HG02571 (cell line): ENCODE results near the gene PTPN2.
"Not testable (repeated sequence)": the region's sequence is repeated elsewhere in the genome, so short reads cannot be mapped to it uniquely, and the experiment has no call there.

Experiments used
- ATAC-seq: cut with Tn5 transposase; IDR thresholded peaks from one replicate; pipeline ENCODE4 v1.9.1; 2021; ENCODE audit warnings: mild to moderate bottlenecking, moderate library complexity; ENCODE audit not compliant: unreplicated experiment

PTPN2 gene

DNA sequence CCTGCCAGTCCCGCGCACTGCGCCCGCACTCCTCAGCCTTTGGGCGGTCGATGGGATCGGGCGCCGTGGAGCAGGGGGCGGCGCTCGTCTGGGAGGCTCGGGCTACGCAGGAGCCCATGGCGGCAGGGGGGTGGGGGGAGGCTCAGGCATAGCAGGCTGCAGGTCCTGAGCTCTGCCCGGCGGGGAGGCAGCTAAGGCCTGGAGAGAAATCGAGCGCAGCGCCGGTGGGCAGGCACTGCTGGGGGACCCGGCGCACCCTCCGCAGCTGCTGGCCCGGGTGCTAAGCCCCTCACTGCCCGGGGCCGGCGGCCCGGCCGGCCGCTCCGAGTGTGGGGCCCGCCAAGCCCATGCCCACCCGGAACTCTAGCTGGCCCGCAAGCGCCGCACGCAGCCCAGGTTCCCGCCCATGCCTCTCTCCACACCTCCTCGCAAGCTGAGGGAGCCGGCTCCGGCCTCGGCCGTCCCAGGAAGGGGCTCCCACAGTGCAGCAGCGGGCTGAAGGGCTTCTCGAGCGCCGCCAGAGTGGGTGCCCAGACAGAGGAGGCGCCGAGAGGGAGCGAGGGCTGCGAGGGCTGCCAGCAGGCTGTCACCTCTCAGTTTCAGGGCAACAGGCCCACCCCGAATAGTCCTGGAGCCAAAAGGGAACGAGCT is 107.1 kb downstream of the PTPN2 start:
- ATAC-seq, result no peak

DNA sequence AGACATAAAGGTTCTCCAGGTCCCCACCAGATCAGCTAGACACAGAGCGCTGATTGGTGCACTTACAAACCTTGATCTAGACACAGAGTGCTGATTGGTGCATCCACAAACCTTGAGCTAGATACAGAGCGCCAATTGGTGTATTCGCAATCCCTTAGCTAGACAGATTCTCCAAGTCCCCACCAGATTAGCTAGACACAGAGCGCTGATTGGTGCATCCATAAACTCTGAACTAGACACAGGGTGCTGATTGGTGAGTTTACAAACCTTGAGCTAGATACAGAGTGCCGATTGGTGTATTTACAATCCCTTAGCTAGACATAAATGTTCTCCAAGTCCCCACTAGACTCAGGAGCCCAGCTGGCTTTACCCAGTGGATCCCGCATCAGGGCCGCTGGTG is 107.6 kb downstream of the PTPN2 start:
- ATAC-seq, result not testable (repeated sequence)

DNA sequence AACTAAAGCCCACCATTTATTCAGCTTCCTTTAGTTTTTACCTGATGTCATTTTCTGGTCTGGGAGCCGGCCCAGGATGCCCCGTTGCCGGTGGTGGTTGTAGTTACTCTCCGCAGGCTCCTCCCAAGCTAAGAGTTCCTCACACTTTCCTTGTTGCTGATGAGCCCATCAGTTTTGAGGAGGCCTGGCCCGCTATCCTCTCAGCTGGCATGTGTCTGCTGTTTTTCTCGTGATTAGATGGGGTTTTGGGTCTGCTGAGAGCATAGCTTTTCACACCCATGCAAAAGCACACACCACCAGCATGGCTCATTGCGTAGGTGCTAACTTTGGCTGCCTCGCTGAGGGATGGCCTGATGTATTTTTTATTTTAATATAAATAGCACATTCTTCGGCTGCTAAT is 109.1 kb downstream of the PTPN2 start:
- ATAC-seq, result no peak

DNA sequence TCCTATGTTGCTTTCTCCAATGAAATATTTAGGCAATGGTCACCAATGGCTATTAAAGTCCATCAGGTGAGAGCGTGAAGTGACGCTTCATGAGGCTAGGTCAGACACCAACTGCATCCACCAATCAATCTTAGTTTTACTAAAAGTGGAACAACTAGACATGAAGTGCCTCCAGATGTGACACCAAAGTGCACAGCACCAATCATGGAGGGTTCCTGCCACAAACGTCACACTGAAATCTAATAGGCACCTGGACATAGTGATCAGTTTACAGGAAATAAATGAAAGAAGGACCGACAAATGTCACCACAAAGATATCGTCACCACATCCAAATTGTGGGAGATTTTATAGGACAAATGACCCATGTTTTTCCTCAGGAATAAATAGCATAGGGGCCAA is 110.7 kb downstream of the PTPN2 start:
- no peak for ATAC-seq

DNA sequence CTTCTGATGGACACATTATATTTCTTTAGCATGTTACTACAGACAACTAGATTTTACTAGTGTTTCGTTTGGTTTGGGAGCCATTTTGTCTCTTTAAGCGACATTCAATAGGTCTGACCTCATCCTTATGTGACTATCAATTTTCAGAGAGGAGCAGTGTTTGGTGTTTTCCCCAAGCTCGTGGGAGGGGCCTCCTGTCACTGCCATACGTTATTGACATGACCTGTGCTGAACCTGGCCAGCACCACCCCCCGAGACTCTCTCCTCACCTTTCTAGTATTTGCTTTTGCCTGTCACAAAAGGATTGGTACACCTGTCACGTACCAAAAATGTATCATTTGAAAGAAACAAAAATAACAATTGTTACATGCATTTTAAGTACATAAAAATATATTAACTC is 111.9 kb downstream of the PTPN2 start:
- ATAC-seq, result no peak

DNA sequence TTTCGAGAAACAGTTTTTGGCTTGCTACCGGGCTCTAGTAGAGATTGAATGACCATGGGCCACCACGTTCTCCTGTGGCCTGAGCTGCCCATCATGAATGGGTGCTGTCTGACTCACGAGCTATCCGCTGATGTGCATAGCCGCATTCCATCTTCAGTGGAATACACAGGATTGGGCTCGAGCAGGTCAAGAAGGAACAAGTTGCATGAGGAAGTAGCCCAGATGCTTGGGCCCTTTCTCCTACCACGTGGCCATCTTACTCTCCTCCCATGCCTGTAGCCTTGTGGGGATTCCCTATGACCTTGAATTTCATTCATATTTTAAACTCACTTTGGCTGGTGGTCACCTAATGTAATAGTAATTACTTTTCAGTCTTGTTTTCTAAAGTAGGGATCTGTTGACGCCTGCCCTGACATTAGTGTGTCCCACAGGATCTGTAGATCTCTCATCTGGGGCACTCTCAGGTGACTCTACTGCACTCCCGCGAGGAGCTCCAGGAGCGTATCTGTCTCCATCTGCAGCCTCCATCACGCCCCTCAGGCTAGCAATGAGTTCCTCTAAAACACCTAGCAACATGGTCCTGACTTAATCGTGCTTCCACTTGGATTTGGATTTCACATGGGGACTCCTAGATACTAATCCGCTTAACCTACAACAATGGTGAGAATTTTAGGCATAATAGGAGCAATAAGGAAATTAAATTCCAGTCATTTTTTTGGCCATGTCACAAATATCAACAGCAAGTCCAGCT is 113.4 kb downstream of the PTPN2 start:
- no peak for ATAC-seq

DNA sequence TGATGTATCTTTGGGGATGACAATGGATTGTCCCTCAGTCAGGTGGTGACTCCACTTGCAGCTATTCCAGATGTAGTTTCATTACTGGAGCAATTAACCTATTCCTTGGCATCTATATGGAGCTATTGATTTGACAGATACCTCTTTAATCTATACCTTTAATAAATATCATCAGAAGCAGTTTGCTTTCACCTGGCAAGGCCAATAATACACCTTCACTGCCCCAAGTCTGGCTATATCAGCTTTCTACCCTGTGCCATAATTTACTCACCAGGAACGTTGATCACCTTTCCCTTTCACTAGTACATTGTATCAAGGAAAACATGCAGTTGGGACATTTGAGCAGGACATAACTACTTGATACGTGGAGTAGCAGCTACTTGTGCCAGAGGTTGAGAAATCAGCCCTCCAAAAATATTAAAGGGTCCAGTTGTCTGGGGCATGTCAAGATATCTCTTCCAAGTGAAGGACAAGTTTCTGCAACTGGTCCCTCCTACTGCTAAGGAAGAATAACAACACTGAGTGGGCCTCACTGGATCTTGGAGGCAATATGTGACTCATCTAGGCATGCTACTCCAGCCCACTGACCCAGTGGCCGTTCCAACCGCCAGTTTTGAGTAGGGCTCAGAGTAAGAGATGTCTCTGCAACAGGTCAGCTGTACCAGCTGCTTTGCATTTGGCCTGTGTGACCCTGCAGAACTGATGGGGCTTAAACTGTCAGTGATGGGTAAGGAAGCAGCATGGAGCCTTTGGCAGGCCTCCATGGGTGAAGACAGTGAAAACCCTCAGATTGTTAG is 114.2 kb downstream of the PTPN2 start:
- no peak for ATAC-seq

DNA sequence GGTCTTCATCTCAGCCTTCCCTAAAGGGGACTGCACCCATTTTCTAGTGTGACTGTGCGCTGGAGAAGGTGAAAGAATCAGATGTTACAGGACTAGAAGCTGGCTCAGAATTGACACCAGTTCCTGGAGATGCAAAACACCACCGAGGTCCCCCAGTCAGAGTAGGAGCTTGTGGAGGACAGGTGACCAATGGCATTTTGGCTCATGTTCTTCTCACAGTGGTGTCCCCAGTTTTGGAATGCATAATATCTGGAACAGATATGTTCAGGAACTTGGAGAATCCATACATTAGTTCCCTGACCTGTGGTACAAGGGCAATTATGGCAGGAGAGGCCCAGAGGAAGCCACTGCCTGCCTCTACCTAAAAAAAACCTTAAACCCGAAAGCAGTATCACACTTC is 114.9 kb downstream of the PTPN2 start:
- no peak for ATAC-seq

DNA sequence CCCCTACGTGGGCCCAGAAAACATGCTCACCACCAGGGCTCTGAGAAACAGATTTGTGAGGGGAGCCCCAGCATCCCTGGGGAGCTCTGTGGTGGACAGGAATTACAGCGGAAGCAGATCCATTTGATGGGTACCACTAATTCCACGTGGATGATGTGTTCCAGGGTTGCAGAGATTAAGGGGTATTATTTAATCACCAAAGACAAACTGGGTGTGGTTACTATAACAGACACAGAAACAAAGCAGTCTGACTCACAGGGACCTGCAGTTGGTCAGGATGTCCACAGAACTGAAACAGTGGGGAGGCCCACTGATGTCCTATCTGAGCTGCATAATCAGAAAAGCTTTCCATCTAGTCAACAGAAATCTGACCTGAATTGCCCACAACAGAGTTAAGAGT is 115.4 kb downstream of the PTPN2 start:
- ATAC-seq, result no peak

DNA sequence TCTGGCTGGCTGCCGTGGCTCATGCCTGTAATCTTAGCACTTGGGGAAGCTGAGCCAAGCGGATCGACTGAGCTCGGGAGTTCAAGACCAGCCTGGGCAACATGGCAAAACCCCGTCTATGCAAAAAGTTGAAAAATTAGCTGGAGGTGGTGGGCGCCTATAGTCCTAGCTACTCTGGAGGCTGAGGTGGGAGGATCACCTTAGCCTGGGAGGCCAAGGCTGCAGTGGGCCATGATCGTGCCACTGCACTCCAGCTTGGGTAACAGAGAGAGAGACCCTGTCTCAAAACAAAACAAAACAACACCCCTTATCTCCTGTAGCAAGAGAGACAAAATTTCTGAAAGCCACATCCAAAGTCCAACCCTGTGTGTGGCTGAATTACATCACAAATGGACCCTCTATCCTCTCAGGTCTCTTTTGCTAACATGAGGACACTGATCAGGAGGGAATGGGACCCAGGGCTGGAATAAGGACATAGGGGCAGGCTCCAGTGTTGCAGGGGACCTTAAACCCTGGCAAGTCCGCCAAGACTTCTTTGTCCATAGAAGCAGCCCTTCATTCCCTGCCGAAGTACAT is 116.4 kb downstream of the PTPN2 start:
- ATAC-seq, result no peak

DNA sequence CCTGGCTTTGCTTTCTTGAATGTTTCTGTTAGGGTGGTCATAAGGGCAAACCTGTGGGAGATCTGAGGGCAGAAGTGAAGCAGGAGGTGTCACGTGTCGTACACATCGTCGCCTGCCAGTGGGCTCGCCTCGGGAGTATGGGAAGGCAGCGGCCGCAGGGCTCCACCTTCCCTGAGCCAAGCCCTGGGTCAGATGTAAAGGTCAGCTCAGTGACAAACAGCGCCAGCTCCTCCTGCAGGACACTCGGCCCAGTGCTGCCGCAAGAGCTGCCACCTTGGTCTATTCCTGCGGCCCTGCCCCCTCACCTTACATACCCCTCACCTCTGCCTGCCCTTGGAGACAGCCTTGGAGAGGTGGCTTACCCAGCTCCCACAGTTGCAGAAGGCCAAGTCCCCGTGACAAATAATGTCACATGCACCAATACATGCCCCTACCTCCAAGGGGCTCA is 117.0 kb downstream of the PTPN2 start:
- no peak for ATAC-seq

DNA sequence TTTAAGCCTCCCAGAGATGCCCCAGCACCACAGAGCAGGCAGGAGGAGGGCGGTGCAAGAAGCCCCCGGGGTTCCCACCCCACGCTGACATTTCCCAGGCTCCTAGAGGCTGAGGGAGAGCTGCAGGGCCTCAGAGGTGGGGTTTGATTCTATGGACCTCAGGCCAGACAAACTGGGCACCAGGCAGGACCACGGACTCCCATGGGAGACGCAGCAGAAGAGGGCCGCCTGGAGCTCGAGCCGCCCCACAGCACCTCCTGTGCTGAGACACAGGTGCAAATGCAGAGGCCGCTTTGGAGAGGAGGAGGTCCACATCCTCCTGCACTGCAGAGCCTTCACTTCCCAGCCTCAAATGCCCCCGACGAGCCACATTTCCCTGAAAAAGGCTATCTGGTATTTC is 118.5 kb downstream of the PTPN2 start:
- ATAC-seq, result no peak

DNA sequence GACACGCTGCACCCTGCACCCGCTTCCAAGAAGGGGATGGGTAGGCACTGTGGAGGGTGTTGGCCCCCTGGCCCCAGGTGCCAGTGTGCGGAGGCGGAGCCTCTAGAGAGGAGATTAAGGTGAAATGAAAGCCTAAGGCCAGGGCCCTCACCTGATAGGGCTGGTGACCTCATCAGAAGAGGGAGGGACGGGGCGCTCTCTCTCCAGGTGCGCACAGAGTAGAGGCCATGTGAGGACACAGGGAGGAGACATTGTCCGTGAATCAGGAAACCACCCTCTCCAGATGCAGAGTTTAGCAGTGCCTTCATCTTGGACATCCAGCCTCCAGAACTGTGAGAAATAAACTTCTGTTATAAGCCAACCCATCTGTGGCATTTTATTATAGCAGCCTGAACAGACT is 118.9 kb downstream of the PTPN2 start:
- ATAC-seq, result no peak

DNA sequence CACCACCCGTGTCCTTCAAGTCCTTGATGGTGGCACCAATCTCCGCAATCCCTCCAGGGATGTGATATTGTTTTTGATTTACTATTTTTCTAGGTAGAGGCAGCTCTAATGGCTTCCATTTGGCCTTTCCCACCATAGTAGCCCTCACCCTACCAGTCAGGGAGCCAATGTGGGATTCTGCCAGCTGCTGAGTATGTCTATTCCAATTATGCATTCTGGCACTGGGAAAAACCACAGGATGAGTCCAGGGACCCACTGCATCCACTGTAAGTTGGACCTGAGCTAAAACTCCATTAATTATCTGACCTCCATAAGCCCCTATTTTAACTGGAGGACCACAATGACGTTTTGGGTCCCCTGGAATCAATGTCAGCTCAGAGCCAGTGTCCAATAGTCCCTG is 125.5 kb downstream of the PTPN2 start:
- ATAC-seq, result not testable (repeated sequence)

DNA sequence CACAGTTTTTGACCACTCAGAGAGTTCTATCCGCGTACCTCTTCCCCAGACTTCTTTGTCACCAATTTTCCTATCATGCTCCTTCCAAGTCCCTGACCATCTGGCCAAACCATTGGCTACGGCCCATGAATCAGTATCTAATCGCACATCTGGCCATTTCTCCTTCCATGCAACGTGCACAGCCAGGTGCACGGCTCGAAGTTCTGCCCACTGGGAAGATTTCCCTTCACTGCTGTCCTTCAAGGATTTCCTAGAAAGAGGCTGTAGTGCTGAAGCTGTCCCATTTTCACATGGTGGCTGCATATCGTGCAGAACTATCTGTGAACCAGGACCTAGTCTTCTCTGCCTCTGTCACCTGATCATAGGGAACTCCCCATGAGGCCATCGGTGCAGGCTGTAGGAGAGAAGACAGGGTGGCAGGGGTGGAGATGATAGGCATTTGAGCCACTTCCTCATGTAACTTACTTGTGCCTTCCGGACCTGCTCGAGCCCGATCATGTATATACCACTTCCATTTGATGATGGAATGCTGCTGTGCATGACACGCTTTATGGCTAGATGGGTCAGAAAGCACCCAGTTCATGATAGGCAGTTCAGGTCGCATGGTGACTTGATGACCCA is 127.3 kb downstream of the PTPN2 start:
- ATAC-seq, result not testable (repeated sequence)

DNA sequence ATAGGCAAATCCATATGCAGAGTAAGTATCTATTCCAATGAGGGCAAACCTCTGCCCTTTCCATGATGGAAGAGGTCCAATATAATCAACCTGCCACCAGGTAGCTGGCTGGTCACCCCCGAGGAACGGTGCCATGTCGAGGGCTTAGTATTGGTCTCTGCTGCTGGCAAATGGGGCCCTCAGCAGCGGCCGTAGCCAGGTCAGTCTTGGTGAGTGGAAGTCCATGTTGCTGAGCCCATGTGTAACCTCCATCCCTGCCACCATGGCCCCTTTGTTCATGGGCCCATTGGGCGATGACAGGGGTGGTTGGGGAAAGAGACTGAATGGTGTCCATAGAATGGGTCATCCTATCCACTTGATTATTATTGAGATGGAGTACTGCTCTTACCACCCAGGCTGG is 128.4 kb downstream of the PTPN2 start:
- ATAC-seq, result not testable (repeated sequence)

DNA sequence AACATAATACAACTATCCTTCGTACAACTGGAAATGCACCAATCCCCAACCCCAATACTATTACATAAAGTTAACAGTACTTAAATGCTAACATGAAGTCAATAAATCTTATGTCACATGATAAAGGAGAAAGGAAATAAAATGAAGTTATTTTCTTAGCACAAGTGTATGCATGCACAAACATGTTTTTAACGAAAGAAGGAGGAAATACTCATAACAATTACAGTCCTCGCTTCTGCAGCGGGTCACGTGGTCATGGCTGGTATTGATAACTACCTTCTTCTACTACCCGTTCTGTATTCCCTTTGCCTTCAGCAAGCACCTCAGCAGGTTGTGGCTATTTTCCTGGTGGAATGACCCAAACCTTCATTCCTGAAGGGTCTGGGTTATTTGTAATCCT is 129.5 kb downstream of the PTPN2 start:
- ATAC-seq, result no peak

DNA sequence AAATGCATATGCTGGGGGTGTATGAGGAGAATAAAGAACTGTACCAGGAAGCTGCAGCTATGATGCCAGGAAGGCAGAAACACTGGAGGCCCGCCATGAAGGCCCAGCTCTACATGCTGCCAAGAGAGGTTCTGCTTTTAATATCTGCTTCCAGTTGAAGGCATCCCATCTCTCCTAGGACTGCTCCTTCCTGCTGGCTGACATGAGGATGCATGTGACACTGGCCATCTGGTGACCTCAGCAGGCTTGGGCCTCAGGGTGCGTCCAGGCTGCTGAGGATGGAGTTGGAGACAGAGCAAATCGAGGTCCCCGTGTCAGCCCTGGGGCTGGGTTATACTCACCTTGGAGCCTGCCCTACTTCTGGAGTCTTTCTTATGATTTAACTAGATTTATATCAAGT is 132.1 kb downstream of the PTPN2 start:
- ATAC-seq, result no peak

DNA sequence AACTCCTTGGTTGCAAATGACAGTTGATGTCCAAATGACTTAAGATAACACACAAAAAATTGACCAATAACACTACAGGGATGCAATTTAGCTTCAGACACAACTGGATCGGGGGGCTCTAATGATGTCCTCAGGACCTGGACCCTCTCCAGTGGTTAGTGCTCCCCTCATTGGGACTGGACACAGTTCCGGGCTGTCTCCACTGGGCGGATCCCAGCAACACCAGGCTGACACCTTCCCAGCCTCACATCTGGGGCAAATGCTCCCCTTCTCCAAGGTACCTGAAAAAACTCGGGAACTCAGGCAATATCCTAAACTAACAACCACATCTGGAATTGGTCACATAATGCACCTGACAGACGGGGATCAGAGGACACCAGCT is 132.5 kb downstream of the PTPN2 start:
- ATAC-seq, result no peak

DNA sequence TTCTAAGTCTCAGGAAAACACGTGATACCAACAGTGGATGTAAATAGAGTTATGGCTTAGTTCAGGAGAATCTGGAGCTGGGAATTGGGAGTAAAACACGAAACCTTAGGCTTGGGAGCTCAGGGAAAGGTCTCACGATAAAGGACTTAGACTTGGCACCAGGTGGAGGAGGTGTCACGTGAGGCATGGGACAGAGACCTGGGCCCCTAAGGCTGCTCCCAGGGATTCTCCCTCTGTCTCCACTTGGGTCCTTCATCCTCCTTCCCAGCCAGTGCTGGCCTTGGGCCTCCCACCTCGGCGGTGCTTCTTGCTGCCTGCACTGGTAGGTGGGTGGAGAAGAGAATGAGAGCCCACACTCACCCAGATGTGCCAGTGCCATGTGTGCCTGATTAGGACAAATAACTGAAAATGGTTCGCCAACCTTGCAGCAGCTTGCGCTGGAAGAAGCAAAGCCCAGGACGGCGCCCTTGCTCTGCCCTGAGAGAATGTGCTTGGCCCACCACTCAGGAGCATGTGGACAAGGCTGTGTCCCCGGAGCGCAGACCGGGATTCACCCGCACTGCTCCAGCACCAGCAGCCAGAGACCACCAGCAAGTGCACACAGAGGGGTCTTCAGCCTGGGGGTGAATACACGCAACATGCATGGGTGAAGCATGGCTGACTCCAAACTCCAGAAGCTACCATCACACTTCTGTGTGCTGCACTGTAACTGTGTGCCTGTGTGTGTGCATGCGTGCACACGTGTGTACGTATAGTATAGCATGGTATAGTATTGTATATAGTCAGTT is 133.1 kb downstream of the PTPN2 start:
- no peak for ATAC-seq
